HEK293 (cell line): Measurements from ENCODE around the gene SCP2D1.

ENCODE experiments used
- CTCF ChIA-PET: fragments of 350-600 bp; formaldehyde crosslinking; extraction: SDS; loops from one replicate; lab custom pipeline; 2021; ENCODE audit warnings: antibody characterized with exemption; lab: Yijun Ruan, JAX
- POLR2A ChIA-PET: fragments of 300-600 bp; formaldehyde crosslinking; extraction: SDS; loops from one replicate; lab custom pipeline; 2020; ENCODE audit warnings: antibody characterized with exemption, inconsistent platforms; lab: Yijun Ruan, JAX
- H3K27ac ChIP-seq: fragments of 200-500 bp; sonication (Bioruptor generic); 2 replicates; pipeline ENCODE4 v1.5.1; 2014; ENCODE audit warnings: low read depth, low read length, control low read depth, inconsistent platforms; ENCODE audit errors: extremely low read depth
- H3K36me3 ChIP-seq, 2 experiments: fragments of 200-500 bp in 1 of 2; sonication (Bioruptor generic) in 1 of 2; 1 replicate in 1 of 2; 2 replicates in 1 of 2; pipeline ENCODE4 v1.5.1; 2014 to 2017; ENCODE audit warnings: inconsistent platforms in 2 of 2, low read length in 2 of 2; ENCODE audit not compliant: control insufficient read depth in 2 of 2, insufficient read depth in 1 of 2
- H3K4me1 ChIP-seq: fragments of 200-500 bp; sonication (Bioruptor generic); 2 replicates; pipeline ENCODE4 v1.5.1; 2014; ENCODE audit warnings: mild to moderate bottlenecking, low read length, inconsistent platforms; ENCODE audit not compliant: control insufficient read depth, insufficient read depth
- H3K4me3 ChIP-seq: 2 replicates; pipeline ENCODE4 v1.5.1; 2011; ENCODE audit warnings: low read depth, mild to moderate bottlenecking, control low read depth, low read length, moderate library complexity
- H3K9me3 ChIP-seq: fragments of 200-500 bp; sonication (Bioruptor generic); 2 replicates; pipeline ENCODE4 v1.5.1; 2014; ENCODE audit warnings: low read depth, low read length, inconsistent platforms; ENCODE audit not compliant: control insufficient read depth, insufficient read depth
- FEZF1 ChIP-seq: fragments of 450-650 bp; formaldehyde crosslinking; IDR thresholded peaks from 2 replicates; pipeline ENCODE4 v1.5.1; 2016; ENCODE audit warnings: missing biosample characterization, missing genetic modification characterization
- GLI2 ChIP-seq: fragments of 450-650 bp; formaldehyde crosslinking; IDR thresholded peaks from 2 replicates; pipeline ENCODE4; 2017; ENCODE audit warnings: missing biosample characterization, missing genetic modification characterization, low read depth, borderline replicate concordance
- HOXC10 ChIP-seq: sonication (generic); formaldehyde crosslinking; IDR thresholded peaks from 2 replicates; pipeline ENCODE4 v1.8.1; 2023; ENCODE audit warnings: mild to moderate bottlenecking, missing genetic modification reagents
- KLF8 ChIP-seq: fragments of 450-650 bp; formaldehyde crosslinking; IDR thresholded peaks from 2 replicates; pipeline ENCODE4 v1.5.1; 2016; ENCODE audit warnings: missing biosample characterization, missing genetic modification characterization
- REPIN1 ChIP-seq: fragments of 450-650 bp; formaldehyde crosslinking; IDR thresholded peaks from 2 replicates; pipeline ENCODE4 v1.5.1; 2017; ENCODE audit warnings: missing biosample characterization, missing genetic modification characterization, low read depth
- SP3 ChIP-seq: fragments of 450-650 bp; formaldehyde crosslinking; IDR thresholded peaks from 2 replicates; pipeline ENCODE4 v1.5.1; 2016; ENCODE audit warnings: missing biosample characterization, missing genetic modification characterization
- YY2 ChIP-seq: fragments of 450-650 bp; formaldehyde crosslinking; IDR thresholded peaks from 2 replicates; pipeline ENCODE4 v1.5.1; 2016; ENCODE audit warnings: missing biosample characterization, missing genetic modification characterization
- ZBTB17 ChIP-seq: fragments of 450-650 bp; formaldehyde crosslinking; IDR thresholded peaks from 2 replicates; pipeline ENCODE4 v1.5.1; 2016; ENCODE audit warnings: missing biosample characterization, missing genetic modification characterization
- ZNF112 ChIP-seq: fragments of 450-650 bp; formaldehyde crosslinking; IDR thresholded peaks from 2 replicates; pipeline ENCODE4 v1.5.0; 2017; ENCODE audit warnings: missing biosample characterization, missing genetic modification characterization
- ZNF132 ChIP-seq: fragments of 450-650 bp; formaldehyde crosslinking; IDR thresholded peaks from 2 replicates; pipeline ENCODE4 v1.5.1; 2017; ENCODE audit warnings: missing biosample characterization, missing genetic modification characterization, borderline replicate concordance
- ZNF16 ChIP-seq: fragments of 450-650 bp; formaldehyde crosslinking; IDR thresholded peaks from 2 replicates; pipeline ENCODE4 v1.5.1; 2016; ENCODE audit warnings: low read depth, missing biosample characterization, missing genetic modification characterization
- ZNF2 ChIP-seq: fragments of 450-650 bp; formaldehyde crosslinking; IDR thresholded peaks from 2 replicates; pipeline ENCODE4 v1.5.1; 2016; ENCODE audit warnings: missing biosample characterization, missing genetic modification characterization
- ZNF214 ChIP-seq: fragments of 450-650 bp; formaldehyde crosslinking; IDR thresholded peaks from 2 replicates; pipeline ENCODE4 v1.5.1; 2017; ENCODE audit warnings: missing biosample characterization, mild to moderate bottlenecking, missing genetic modification characterization, borderline replicate concordance
- ZNF221 ChIP-seq: fragments of 450-650 bp; formaldehyde crosslinking; IDR thresholded peaks from 2 replicates; pipeline ENCODE4 v1.5.1; 2017; ENCODE audit warnings: missing biosample characterization, missing genetic modification characterization, borderline replicate concordance
- ZNF341 ChIP-seq: fragments of 450-650 bp; formaldehyde crosslinking; IDR thresholded peaks from 2 replicates; pipeline ENCODE4; 2016; ENCODE audit warnings: low read depth, missing biosample characterization, missing genetic modification characterization
- ZNF530 ChIP-seq: fragments of 450-650 bp; formaldehyde crosslinking; IDR thresholded peaks from 2 replicates; pipeline ENCODE4 v1.5.1; 2016; ENCODE audit warnings: low read depth, missing biosample characterization, missing genetic modification characterization
- ZNF600 ChIP-seq: fragments of 450-650 bp; formaldehyde crosslinking; IDR thresholded peaks from 2 replicates; pipeline ENCODE4 v1.5.1; 2016; ENCODE audit warnings: missing biosample characterization, missing genetic modification characterization
- ZNF664 ChIP-seq: fragments of 450-650 bp; formaldehyde crosslinking; IDR thresholded peaks from 2 replicates; pipeline ENCODE4 v1.5.1; 2016; ENCODE audit warnings: missing biosample characterization, missing genetic modification characterization
- ZNF776 ChIP-seq: fragments of 450-650 bp; formaldehyde crosslinking; IDR thresholded peaks from 2 replicates; pipeline ENCODE4 v1.5.0; 2017; ENCODE audit warnings: missing biosample characterization, missing genetic modification characterization, borderline replicate concordance
- ZNF791 ChIP-seq: fragments of 450-650 bp; formaldehyde crosslinking; IDR thresholded peaks from 2 replicates; pipeline ENCODE4 v1.5.1; 2016; ENCODE audit warnings: missing biosample characterization, missing genetic modification characterization
- TF ChIP-seq, protein P1 (sequence below): fragments of 450-650 bp; formaldehyde crosslinking; IDR thresholded peaks from 2 replicates; pipeline ENCODE4 v1.5.1; 2016; ENCODE audit warnings: missing biosample characterization, missing genetic modification characterization
- TF ChIP-seq, protein P2 (sequence below): fragments of 450-650 bp; formaldehyde crosslinking; IDR thresholded peaks from 2 replicates; pipeline ENCODE4 v1.5.1; 2016; ENCODE audit warnings: missing biosample characterization, missing genetic modification characterization
- TF ChIP-seq, protein P3 (sequence below): fragments of 450-650 bp; formaldehyde crosslinking; IDR thresholded peaks from 2 replicates; pipeline ENCODE4 v1.5.1; 2016; ENCODE audit warnings: missing biosample characterization, missing genetic modification characterization
- TF ChIP-seq, protein P4 (sequence below): fragments of 450-650 bp; formaldehyde crosslinking; conservative IDR thresholded peaks from 2 replicates; pipeline ENCODE4 v1.5.1; 2016; ENCODE audit warnings: low read depth, missing biosample characterization, missing genetic modification characterization

The SCP2D1 gene

GRCh38 chr20:18813483-18813882 is at the start of gene SCP2D1:
SCP2D1 (plus strand) TSS chr20:18813783; CDS start chr20:18813816, 33 bp downstream.
- no peak for TF ChIP-seq ZNF2 (tag by site-specific recombination)
- no peak for TF ChIP-seq ZNF16 (tag by site-specific recombination)
- no peak for TF ChIP-seq ZBTB17
- TF ChIP-seq ZNF112 (tag by site-specific recombination), result no peak
- no peak for TF ChIP-seq HOXC10 (CRISPR knock-in tag)
- TF ChIP-seq ZNF791 (tag by site-specific recombination), result no peak
- TF ChIP-seq ZNF664 (tag by site-specific recombination), result no peak
- TF ChIP-seq ZNF600, result no peak
- TF ChIP-seq FEZF1 (tag by site-specific recombination), result no peak
- no peak for TF ChIP-seq SP3
- TF ChIP-seq ZNF132 (tag by site-specific recombination), result no peak
- no peak for TF ChIP-seq YY2
- TF ChIP-seq GLI2 (tag by site-specific recombination), result no peak
- TF ChIP-seq ZNF214 (tag by site-specific recombination), result no peak
- TF ChIP-seq ZNF530, result no peak
- TF ChIP-seq, protein P1, sequence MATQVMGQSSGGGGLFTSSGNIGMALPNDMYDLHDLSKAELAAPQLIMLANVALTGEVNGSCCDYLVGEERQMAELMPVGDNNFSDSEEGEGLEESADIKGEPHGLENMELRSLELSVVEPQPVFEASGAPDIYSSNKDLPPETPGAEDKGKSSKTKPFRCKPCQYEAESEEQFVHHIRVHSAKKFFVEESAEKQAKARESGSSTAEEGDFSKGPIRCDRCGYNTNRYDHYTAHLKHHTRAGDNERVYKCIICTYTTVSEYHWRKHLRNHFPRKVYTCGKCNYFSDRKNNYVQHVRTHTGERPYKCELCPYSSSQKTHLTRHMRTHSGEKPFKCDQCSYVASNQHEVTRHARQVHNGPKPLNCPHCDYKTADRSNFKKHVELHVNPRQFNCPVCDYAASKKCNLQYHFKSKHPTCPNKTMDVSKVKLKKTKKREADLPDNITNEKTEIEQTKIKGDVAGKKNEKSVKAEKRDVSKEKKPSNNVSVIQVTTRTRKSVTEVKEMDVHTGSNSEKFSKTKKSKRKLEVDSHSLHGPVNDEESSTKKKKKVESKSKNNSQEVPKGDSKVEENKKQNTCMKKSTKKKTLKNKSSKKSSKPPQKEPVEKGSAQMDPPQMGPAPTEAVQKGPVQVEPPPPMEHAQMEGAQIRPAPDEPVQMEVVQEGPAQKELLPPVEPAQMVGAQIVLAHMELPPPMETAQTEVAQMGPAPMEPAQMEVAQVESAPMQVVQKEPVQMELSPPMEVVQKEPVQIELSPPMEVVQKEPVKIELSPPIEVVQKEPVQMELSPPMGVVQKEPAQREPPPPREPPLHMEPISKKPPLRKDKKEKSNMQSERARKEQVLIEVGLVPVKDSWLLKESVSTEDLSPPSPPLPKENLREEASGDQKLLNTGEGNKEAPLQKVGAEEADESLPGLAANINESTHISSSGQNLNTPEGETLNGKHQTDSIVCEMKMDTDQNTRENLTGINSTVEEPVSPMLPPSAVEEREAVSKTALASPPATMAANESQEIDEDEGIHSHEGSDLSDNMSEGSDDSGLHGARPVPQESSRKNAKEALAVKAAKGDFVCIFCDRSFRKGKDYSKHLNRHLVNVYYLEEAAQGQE (tag by site-specific recombination), result no peak
- TF ChIP-seq, protein P2, sequence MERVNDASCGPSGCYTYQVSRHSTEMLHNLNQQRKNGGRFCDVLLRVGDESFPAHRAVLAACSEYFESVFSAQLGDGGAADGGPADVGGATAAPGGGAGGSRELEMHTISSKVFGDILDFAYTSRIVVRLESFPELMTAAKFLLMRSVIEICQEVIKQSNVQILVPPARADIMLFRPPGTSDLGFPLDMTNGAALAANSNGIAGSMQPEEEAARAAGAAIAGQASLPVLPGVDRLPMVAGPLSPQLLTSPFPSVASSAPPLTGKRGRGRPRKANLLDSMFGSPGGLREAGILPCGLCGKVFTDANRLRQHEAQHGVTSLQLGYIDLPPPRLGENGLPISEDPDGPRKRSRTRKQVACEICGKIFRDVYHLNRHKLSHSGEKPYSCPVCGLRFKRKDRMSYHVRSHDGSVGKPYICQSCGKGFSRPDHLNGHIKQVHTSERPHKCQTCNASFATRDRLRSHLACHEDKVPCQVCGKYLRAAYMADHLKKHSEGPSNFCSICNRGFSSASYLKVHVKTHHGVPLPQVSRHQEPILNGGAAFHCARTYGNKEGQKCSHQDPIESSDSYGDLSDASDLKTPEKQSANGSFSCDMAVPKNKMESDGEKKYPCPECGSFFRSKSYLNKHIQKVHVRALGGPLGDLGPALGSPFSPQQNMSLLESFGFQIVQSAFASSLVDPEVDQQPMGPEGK, result no peak
- no peak for TF ChIP-seq ZNF341 (tag by site-specific recombination)
- H3K36me3 ChIP-seq, result no peaks in the 10 kb centered on the region
- no peaks in the 10 kb centered on the region for H3K9me3 ChIP-seq
- H3K4me1 ChIP-seq, result no peaks in the 10 kb centered on the region
- H3K4me3 ChIP-seq, result no peak within 1 kb of the TSS
- POLR2A ChIA-PET, result no interaction called here
- CTCF ChIA-PET, result interaction anchor here (1.2 kb wide), 1 partner anchor 181 kb away, joined by 3 read pairs; no protein-coding TSS in a partner anchor
- H3K27ac ChIP-seq, result no peak within 1 kb of the TSS

DNA sequence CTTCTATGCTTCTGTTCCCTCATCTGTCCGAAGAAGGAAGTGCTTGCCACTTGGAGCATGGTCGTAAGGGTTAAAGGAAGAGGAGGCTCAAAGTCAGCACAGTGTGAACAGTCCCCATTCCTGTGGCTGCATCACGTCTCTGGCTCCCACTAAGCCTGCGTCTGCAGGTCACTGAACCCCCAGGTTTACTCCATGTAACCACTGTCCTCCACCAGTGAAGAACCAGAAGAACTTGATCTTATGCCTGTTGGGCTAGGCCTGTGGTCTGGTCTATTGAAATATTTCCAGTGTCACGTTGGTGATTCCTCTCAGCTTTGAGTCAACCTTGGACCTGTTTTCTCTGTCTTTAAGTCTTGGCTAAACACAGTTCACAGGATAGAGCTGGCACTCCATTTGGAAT is 45.9 kb upstream of the SCP2D1 start:
- Histone ChIP-seq H3K27ac (no peak overlapping the region), H3K36me3 (no peaks in the 10 kb centered on the region), H3K9me3 (no peaks in the 10 kb centered on the region)
- POLR2A ChIA-PET, result no interaction called here
- no peak for TF ChIP-seq REPIN1 (tag by site-specific recombination)
- no peak for TF ChIP-seq KLF8 (tag by site-specific recombination)
- TF ChIP-seq, protein P3, sequence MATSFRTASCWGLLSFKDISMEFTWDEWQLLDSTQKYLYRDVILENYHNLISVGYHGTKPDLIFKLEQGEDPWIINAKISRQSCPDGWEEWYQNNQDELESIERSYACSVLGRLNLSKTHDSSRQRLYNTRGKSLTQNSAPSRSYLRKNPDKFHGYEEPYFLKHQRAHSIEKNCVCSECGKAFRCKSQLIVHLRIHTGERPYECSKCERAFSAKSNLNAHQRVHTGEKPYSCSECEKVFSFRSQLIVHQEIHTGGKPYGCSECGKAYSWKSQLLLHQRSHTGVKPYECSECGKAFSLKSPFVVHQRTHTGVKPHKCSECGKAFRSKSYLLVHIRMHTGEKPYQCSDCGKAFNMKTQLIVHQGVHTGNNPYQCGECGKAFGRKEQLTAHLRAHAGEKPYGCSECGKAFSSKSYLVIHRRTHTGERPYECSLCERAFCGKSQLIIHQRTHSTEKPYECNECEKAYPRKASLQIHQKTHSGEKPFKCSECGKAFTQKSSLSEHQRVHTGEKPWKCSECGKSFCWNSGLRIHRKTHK (tag by site-specific recombination), result no peak
- no peak for TF ChIP-seq ZNF776 (tag by site-specific recombination)
- TF ChIP-seq, protein P4, sequence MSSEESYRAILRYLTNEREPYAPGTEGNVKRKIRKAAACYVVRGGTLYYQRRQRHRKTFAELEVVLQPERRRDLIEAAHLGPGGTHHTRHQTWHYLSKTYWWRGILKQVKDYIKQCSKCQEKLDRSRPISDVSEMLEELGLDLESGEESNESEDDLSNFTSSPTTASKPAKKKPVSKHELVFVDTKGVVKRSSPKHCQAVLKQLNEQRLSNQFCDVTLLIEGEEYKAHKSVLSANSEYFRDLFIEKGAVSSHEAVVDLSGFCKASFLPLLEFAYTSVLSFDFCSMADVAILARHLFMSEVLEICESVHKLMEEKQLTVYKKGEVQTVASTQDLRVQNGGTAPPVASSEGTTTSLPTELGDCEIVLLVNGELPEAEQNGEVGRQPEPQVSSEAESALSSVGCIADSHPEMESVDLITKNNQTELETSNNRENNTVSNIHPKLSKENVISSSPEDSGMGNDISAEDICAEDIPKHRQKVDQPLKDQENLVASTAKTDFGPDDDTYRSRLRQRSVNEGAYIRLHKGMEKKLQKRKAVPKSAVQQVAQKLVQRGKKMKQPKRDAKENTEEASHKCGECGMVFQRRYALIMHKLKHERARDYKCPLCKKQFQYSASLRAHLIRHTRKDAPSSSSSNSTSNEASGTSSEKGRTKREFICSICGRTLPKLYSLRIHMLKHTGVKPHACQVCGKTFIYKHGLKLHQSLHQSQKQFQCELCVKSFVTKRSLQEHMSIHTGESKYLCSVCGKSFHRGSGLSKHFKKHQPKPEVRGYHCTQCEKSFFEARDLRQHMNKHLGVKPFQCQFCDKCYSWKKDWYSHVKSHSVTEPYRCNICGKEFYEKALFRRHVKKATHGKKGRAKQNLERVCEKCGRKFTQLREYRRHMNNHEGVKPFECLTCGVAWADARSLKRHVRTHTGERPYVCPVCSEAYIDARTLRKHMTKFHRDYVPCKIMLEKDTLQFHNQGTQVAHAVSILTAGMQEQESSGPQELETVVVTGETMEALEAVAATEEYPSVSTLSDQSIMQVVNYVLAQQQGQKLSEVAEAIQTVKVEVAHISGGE (tag by site-specific recombination), result no peak
- no peak for TF ChIP-seq ZNF221 (tag by site-specific recombination)
- TF ChIP-seq, all 188 proteins: peak for 0
- no peak overlapping the region for H3K4me3 ChIP-seq
- H3K4me1 ChIP-seq, result no peaks in the 10 kb centered on the region
- CTCF ChIA-PET, result no interaction called here
